Transverse colon (tissue), 4 donors: ENCODE results near the gene FBP2. TPM values are rescaled to one million over a fixed set of nuclear protein-coding genes. Genes with fewer than 3 reads are reported as not detected.

ENCODE experiments used
- DNase-seq: peaks from one replicate; pipeline ENCODE4 v3.0.0-alpha.2; 2019
- H3K27ac ChIP-seq, 4 donors: fragments of 200-600 bp; sonication (generic); 2 replicates each; pipeline ENCODE4 v1.5.1; 2016 to 2018; ENCODE audit warnings: inconsistent platforms in 4 of 4
- H3K27me3 ChIP-seq: fragments of 200-600 bp; sonication (generic); 2 replicates; pipeline ENCODE4 v1.5.1; 2017; ENCODE audit warnings: inconsistent platforms
- H3K36me3 ChIP-seq, 4 donors: fragments of 200-600 bp; sonication (generic); 2 replicates each; pipeline ENCODE4 v1.5.1; 2017 to 2019; ENCODE audit warnings: inconsistent platforms in 4 of 4
- H3K4me1 ChIP-seq, 4 donors: fragments of 200-600 bp; sonication (generic); 2 replicates each; pipeline ENCODE4 v1.5.1; 2017 to 2020; ENCODE audit warnings: inconsistent platforms in 4 of 4
- H3K4me3 ChIP-seq, 4 donors: fragments of 200-600 bp; sonication (generic); 1 replicate in 1 of 4; 2 replicates in 3 of 4; pipeline versions ENCODE4 v1.5.1 to v1.6.1; 2017 to 2019; ENCODE audit warnings: inconsistent platforms in 4 of 4
- H3K9me3 ChIP-seq, 2 donors: fragments of 200-600 bp; sonication (generic); 2 replicates each; pipeline ENCODE4 v1.5.1; 2017 to 2019; ENCODE audit warnings: inconsistent platforms in 2 of 2
- EP300 ChIP-seq: sonication (generic); formaldehyde crosslinking; IDR thresholded peaks from one replicate; pipeline ENCODE4 v1.6.1; 2017; ENCODE audit warnings: antibody characterized with exemption, low read depth
- POLR2A ChIP-seq: fragments of 450-650 bp; IDR thresholded peaks from one replicate; pipeline ENCODE4 v1.6.1; 2016; ENCODE audit warnings: antibody characterized with exemption, mild to moderate bottlenecking, moderate library complexity
- POLR2AphosphoS5 ChIP-seq, 3 donors: sonication (generic); formaldehyde crosslinking; IDR thresholded peaks; one replicate each; pipeline ENCODE4 v1.6.1; 2016; ENCODE audit warnings: antibody characterized with exemption in 3 of 3
- WGBS, 2 donors: methylation state at CpG; one replicate each; pipeline ENCODE4 v1.1.5; 2018; ENCODE audit warnings: low coverage in 1 of 2; 5-methylcytosine and 5-hydroxymethylcytosine counted together
- in situ Hi-C, 4 donors: fragments of 200-750 bp; cut with MboI; loops; one replicate each; pipeline versions ENCODE4 v1.15.0 to v1.15.1; 2017; ENCODE audit warnings: low sequenced_read_pairs in 3 of 4, low pct_ligation_motif_present in 1 of 4, low pct_unique_long_range_greater_than_20kb in 1 of 4
- intact Hi-C: fragments of 100-400 bp; cut with DNase I; formaldehyde crosslinking; loops from one replicate; pipeline ENCODE4 v1.15.1; 2023; ENCODE audit warnings: low total_unique reads
- total RNA-seq, 4 donors: library from RNA; depleted of rRNA; stranded (reverse); fragments of >200 nt; gene quantifications; one replicate each; pipeline ENCODE4 v1.1.0, GENCODE V29; 2016
- TF ChIP-seq, protein P1 (sequence below), 5 experiments: fragments of 200-600 bp in 3 of 5; fragments of 450-650 bp in 2 of 5; sonication (generic) in 3 of 5; IDR thresholded peaks; 1 replicate in 2 of 5; 2 replicates in 3 of 5; pipeline ENCODE4 v1.5.1; 2016 to 2017; ENCODE audit warnings: antibody characterized with exemption in 5 of 5, inconsistent platforms in 3 of 5, mild to moderate bottlenecking in 2 of 5, moderate library complexity in 1 of 5

FBP2 gene
- total RNA-seq, 4 donors from 2014 or later = not detected

DNA sequence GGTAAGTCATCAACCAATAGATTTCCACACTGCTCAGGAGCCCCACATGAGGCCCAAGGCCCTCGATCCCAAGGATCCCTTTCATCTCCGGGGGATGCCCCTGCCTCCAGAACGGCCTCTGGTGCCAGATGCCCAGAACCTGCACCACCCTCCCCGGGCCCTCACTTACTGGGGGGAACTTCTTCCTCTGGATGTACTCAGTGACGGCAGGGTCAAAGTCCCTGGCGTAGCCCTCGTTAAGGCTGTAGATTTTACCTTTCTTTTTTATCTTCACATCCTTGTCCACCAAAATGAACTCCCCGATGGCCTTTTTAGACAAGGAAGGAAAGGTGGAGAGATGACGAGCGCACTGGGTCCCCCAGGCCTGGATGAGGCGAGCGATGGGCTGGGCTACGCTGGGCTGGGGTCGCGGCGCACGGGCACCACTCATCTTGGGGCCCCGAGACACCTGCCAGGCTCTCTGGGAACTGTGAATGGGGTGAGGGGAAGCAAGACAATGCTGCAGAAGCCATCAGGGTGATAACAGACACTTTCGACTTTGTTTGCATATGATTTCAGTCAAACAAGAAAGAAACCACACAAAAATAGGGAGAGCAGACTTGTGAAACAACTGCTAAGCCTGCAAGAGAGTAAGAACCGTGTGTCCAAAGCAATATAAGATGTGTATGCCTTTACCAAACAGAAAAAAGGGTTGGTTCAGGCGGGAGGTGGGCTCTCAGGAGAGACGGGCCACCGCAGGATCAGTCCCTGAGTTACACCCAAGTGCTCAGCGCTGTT lies 13.2 kb upstream of the FBP2 start:
- in situ Hi-C loops = no loop called here

DNA sequence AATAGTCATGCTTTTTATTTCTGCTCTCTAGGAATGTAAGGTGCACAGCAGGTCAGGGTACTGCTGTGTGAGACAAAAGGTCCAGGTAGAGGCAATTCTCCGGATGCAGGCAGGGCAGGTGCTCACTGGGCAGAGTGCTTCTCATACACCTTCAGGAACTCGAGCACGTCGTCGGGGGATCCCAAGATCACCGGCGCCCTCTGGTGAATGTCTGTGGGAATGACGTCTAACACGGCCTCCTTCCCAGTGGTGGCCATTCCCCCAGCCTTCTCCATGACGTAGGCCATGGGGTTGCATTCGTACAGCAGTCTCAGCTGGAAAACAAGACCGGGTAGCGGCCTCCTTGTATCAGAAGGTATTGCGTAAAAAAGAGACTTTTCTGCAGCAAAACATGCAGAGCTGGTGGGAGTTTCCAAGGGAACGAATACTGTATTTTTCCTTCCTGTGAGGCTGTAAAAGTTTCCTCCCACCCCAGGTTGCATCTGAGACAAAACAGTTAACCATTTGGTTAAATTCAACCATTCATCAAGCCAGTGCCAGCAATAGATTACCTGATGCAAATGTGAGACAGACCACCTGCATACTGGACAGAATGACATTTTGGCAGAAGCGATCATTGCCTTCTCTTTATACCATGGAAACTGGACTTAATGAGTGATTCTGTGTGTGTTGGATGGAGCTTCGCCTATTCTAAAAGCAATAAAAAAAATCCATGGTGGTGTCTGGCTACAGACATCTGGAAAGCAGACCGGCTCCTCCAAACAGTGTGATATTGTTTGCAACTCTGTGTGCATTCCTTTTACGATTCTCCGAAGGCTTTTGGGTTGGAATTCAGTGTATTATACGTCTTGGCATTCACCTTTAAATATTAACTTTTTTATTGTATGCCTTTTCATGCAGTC lies 9.9 kb upstream of the FBP2 start:
- intact Hi-C loops = no loop called here
- Histone ChIP-seq H3K27ac (peak overlapping the region; percentile 75 to 89 (median 80)), H3K36me3 (no peaks in the 10 kb centered on the region), H3K4me1 (peaks cover 26 to 64% (median 46%) of the 10 kb centered on the region in 4 donors), H3K4me3 (no peak overlapping the region), H3K9me3 (no peaks in the 10 kb centered on the region), H3K27me3 (no peaks in the 10 kb centered on the region)
- DNase-seq = peak; percentile 84
- TF ChIP-seq EP300 (no peak), POLR2A (peak; percentile 5)
- TF ChIP-seq, protein P1, sequence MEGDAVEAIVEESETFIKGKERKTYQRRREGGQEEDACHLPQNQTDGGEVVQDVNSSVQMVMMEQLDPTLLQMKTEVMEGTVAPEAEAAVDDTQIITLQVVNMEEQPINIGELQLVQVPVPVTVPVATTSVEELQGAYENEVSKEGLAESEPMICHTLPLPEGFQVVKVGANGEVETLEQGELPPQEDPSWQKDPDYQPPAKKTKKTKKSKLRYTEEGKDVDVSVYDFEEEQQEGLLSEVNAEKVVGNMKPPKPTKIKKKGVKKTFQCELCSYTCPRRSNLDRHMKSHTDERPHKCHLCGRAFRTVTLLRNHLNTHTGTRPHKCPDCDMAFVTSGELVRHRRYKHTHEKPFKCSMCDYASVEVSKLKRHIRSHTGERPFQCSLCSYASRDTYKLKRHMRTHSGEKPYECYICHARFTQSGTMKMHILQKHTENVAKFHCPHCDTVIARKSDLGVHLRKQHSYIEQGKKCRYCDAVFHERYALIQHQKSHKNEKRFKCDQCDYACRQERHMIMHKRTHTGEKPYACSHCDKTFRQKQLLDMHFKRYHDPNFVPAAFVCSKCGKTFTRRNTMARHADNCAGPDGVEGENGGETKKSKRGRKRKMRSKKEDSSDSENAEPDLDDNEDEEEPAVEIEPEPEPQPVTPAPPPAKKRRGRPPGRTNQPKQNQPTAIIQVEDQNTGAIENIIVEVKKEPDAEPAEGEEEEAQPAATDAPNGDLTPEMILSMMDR (IDR thresholded peaks at IDR 0.05) = peak; percentile 48 to 75 (median 66)
- in situ Hi-C loops = no loop called here
- 15 to 19% methylated on average over 6 to 21 of the region's 21 CpGs for WGBS, 2 donors

More for the DNA sequence above, 13.2 kb upstream of the FBP2 start:
- Histone ChIP-seq H3K4me3 (no peak overlapping the region), H3K4me1 (peaks cover 28 to 69% (median 46%) of the 10 kb centered on the region in 4 donors), H3K27ac (peak overlapping the region; percentile 85 to 89 (median 88)), H3K36me3 (no peaks in the 10 kb centered on the region), H3K27me3 (no peaks in the 10 kb centered on the region), H3K9me3 (no peaks in the 10 kb centered on the region)
- DNase-seq = peak; percentile 63
- 51 to 62% methylated on average over 3 to 24 of the region's 24 CpGs for WGBS, 2 donors
- TF ChIP-seq POLR2A (no peak), POLR2AphosphoS5 (IDR thresholded peaks at IDR 0.05) (peak in 2 of 3 donors; percentile 15 to 26)
- intact Hi-C loops = no loop called here

DNA sequence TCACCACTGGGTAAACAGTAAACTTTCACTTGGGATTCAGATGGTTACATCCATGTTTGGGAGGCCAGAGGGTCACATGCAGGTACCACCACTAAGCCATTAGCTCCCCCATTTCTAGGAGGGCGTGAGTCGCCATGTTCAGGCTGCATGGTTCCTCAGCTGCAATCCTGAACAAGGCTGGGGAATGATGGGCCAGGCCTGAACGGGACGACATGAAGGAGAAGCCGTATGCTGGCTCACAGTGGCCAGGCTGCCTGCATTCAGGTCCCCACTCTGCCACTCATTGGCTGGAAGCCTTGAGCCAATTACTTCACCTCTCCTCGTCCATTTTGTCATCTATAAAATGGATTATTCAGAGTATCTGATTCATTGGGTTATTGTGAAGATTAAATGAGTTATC lies 9.0 kb upstream of the FBP2 start:
- Histone ChIP-seq H3K27ac (peak overlapping the region in 2 of 4 donors; percentile 79 to 81), H3K27me3 (no peaks in the 10 kb centered on the region), H3K9me3 (no peaks in the 10 kb centered on the region), H3K36me3 (no peaks in the 10 kb centered on the region), H3K4me1 (peaks cover 25 to 58% (median 43%) of the 10 kb centered on the region in 4 donors), H3K4me3 (no peak overlapping the region)
- TF ChIP-seq EP300 = no peak
- TF ChIP-seq POLR2AphosphoS5 (IDR thresholded peaks at IDR 0.05) = no peak
- TF ChIP-seq, protein P1 (IDR thresholded peaks at IDR 0.05) = no peak
- TF ChIP-seq POLR2A = no peak
- in situ Hi-C loops = no loop called here
- WGBS, 2 donors = 83% methylated on average over 6 of the region's 6 CpGs; no CpG with 5 or more reads in 1 of the 2 donors
- intact Hi-C loops = no loop called here
- no peak for DNase-seq

DNA sequence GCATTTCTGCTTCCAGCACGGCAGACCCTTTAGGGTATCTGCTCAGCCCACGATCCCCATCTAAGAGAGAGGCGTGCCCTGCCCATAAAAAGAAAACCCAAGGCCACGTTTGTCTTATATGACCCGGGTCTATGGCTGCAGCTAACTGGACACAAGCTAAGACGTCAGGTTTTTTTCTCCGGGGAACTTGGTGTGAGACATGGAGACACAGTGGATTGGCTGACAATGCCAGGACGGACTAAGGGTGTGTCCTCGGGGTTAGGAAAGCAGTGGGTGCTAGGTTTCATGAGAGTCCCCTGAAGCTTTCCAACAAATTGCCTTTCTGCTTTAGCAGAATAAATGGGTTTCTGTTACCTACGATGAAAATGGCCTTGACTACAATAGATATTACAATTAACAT lies 7.1 kb upstream of the FBP2 start:
- TF ChIP-seq, protein P1 (IDR thresholded peaks at IDR 0.05) = no peak
- TF ChIP-seq POLR2A (no peak), EP300 (no peak), POLR2AphosphoS5 (IDR thresholded peaks at IDR 0.05) (no peak)
- Histone ChIP-seq H3K36me3 (no peaks in the 10 kb centered on the region), H3K4me1 (peaks cover 15 to 38% (median 26%) of the 10 kb centered on the region in 4 donors), H3K27ac (peak overlapping the region in 3 of 4 donors; percentile 60 to 72 (median 64)), H3K9me3 (no peaks in the 10 kb centered on the region), H3K4me3 (no peak overlapping the region), H3K27me3 (no peaks in the 10 kb centered on the region)
- WGBS, 2 donors = 51 to 60% methylated on average over 9 to 10 of the region's 10 CpGs
- in situ Hi-C loops = no loop called here
- intact Hi-C loops = loop anchor here (2.0 kb wide), 1 partner anchor 70 kb away; no protein-coding TSS in a partner anchor
- DNase-seq = no peak
